Smooth muscle cell (in vitro differentiated cells): ENCODE measurements around the gene FAM222B. TPM values are rescaled to one million over a fixed set of nuclear protein-coding genes. Genes with fewer than 3 reads are reported as not detected.

Experiments used
- DNase-seq: peaks from one replicate; lab custom pipeline; 2025; ENCODE audit not compliant: unreplicated experiment; lab: John Stamatoyannopoulos, UW
- H2AFZ ChIP-seq: fragments of 200-600 bp; sonication (generic); 2 replicates; pipeline ENCODE4 v1.6.0; 2016; ENCODE audit warnings: antibody characterized with exemption, low read depth, mild to moderate bottlenecking
- H3F3A ChIP-seq: fragments of 200-600 bp; sonication (generic); 2 replicates; pipeline ENCODE4 v1.6.0; 2017; ENCODE audit warnings: antibody characterized with exemption, low read depth
- H3K27ac ChIP-seq: fragments of 200-600 bp; sonication (generic); 2 replicates; pipeline ENCODE4 v1.5.1; 2016; ENCODE audit warnings: low read depth, mild to moderate bottlenecking
- H3K27me3 ChIP-seq: fragments of 200-600 bp; sonication (generic); 2 replicates; pipeline ENCODE4 v1.6.1; 2016; ENCODE audit warnings: low read depth, mild to moderate bottlenecking
- H3K36me3 ChIP-seq: fragments of 200-600 bp; sonication (generic); 2 replicates; pipeline ENCODE4 v1.5.1; 2016; ENCODE audit warnings: low read depth
- H3K4me1 ChIP-seq: fragments of 200-600 bp; sonication (generic); 2 replicates; pipeline ENCODE4 v1.5.1; 2016; ENCODE audit warnings: low read depth
- H3K4me2 ChIP-seq: fragments of 200-600 bp; sonication (generic); 2 replicates; pipeline ENCODE4 v1.6.0; 2016; ENCODE audit warnings: mild to moderate bottlenecking
- H3K4me3 ChIP-seq: fragments of 200-600 bp; sonication (generic); 2 replicates; pipeline ENCODE4 v1.5.1; 2016; ENCODE audit warnings: mild to moderate bottlenecking
- H3K79me2 ChIP-seq: fragments of 200-600 bp; sonication (generic); 2 replicates; pipeline ENCODE4 v1.6.0; 2016; ENCODE audit warnings: low read depth, mild to moderate bottlenecking
- H3K9ac ChIP-seq: fragments of 200-600 bp; sonication (generic); 2 replicates; pipeline ENCODE4 v1.6.0; 2016; ENCODE audit warnings: low read depth
- H3K9me3 ChIP-seq: fragments of 200-600 bp; sonication (generic); replicated peaks from 2 replicates; pipeline ENCODE4 v1.5.1; 2016; ENCODE audit warnings: low read depth
- H4K20me1 ChIP-seq: fragments of 200-600 bp; sonication (generic); 2 replicates; pipeline ENCODE4 v1.6.0; 2016; ENCODE audit warnings: low read depth
- WGBS: methylation state at CpG from one replicate; pipeline ENCODE4 v1.1.7; 2016; ENCODE audit warnings: low lambda C conversion rate; 5-methylcytosine and 5-hydroxymethylcytosine counted together
- microRNA counts: library from miRNA; unstranded; fragments of <30 nt; microRNA quantifications from one replicate; lab custom pipeline; 2016
- microRNA-seq: library from miRNA; unstranded; fragments of <30 nt; microRNA quantifications from one replicate; pipeline ENCODE4, GENCODE V29; 2016; ENCODE audit warnings: borderline number of aligned reads
- polyA plus RNA-seq: library from polyadenylated mRNA; unstranded; fragments of >200 nt; fragmentation: Nextera tagmentation; extraction: Ambion mirVana; gene quantifications from 2 replicates; pipeline ENCODE4 v1.2.1, GENCODE V29; 2016
- small RNA-seq: library from RNA; depleted of rRNA; stranded (forward); fragments of <200 nt; gene quantifications from one replicate; pipeline ENCODE3, GENCODE V24; 2014
- total RNA-seq: library from RNA; depleted of rRNA; stranded (reverse); fragments of >200 nt; gene quantifications from 2 replicates; pipeline ENCODE4 v1.2.3, GENCODE V29; 2014
- TF ChIP-seq, protein P1 (sequence below): fragments of 200-600 bp; sonication (generic); IDR thresholded peaks from 2 replicates; pipeline ENCODE4 v1.5.1; 2017; ENCODE audit warnings: borderline replicate concordance, mild to moderate bottlenecking, antibody characterized with exemption; ENCODE audit not compliant: insufficient read depth, poor library complexity, severe bottlenecking

Gene FAM222B
- total and polyA plus RNA-seq, 2 experiments from 2014 or later: 20.5 to 28.0 TPM

DNA sequence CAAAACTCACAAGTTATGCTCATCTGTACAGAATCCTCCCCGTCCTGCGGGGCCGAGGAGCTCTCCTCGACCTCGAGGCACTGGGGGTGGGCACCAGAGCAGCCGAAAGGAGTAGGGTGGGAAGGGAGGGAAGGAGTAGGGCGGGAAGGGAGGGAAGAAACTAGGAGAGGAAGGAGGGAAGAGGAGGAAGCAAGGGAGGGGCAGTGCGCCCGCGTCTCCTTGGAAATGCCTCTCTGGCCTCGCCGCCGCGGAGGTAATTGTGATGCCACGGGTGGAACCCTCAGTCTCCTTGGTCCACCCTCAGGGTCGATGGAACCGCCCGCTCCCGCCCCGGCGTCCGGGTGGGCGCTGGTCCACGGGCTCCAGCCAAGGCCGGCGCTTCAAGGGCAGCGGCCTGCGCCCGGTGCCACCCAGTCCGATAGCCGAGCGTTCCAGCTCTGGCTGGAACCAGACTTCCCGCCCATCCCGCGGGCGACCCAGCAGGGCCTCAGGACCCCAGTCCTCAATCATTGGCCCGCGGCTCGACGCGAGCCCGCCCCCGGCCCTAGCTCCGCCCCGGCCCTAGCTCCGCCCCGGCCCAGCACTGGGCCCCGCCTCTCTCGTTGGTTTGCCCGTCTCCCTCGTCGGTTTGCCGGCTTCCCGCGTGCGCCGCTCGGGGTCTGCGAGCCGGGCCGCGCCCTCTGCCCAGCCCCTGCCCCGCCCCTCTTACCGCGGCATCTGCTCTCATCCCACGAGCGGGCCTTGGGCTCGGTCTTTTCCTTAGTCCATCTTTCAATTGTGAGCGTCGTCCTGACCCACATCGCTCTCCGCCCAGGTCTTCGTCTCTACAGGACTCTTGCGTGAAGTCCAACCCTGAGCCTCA is 131.5 kb downstream of the FAM222B start:
- peak overlapping the region; percentile 66 for H3K4me3 ChIP-seq
- no peak overlapping the region for H2AFZ ChIP-seq
- peak; percentile 87 for DNase-seq
- H3K27me3 ChIP-seq: no peaks in the 10 kb centered on the region
- H3K79me2 ChIP-seq: peaks cover 6% of the 10 kb centered on the region
- WGBS: 0% methylated on average over 49 of the region's 74 CpGs
- H3K36me3 ChIP-seq: no peaks in the 10 kb centered on the region
- TF ChIP-seq, protein P1, sequence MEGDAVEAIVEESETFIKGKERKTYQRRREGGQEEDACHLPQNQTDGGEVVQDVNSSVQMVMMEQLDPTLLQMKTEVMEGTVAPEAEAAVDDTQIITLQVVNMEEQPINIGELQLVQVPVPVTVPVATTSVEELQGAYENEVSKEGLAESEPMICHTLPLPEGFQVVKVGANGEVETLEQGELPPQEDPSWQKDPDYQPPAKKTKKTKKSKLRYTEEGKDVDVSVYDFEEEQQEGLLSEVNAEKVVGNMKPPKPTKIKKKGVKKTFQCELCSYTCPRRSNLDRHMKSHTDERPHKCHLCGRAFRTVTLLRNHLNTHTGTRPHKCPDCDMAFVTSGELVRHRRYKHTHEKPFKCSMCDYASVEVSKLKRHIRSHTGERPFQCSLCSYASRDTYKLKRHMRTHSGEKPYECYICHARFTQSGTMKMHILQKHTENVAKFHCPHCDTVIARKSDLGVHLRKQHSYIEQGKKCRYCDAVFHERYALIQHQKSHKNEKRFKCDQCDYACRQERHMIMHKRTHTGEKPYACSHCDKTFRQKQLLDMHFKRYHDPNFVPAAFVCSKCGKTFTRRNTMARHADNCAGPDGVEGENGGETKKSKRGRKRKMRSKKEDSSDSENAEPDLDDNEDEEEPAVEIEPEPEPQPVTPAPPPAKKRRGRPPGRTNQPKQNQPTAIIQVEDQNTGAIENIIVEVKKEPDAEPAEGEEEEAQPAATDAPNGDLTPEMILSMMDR: no peak
- peak overlapping the region; percentile 81 for H3K27ac ChIP-seq
- peak overlapping the region; percentile 96 for H3K4me2 ChIP-seq
- peaks cover 17% of the 10 kb centered on the region for H4K20me1 ChIP-seq
- H3K4me1 ChIP-seq: peaks cover 13% of the 10 kb centered on the region
- peaks cover 29% of the 10 kb centered on the region for H3F3A ChIP-seq
- H3K9ac ChIP-seq: peak overlapping the region; percentile 63
- no peaks in the 10 kb centered on the region for H3K9me3 ChIP-seq

DNA sequence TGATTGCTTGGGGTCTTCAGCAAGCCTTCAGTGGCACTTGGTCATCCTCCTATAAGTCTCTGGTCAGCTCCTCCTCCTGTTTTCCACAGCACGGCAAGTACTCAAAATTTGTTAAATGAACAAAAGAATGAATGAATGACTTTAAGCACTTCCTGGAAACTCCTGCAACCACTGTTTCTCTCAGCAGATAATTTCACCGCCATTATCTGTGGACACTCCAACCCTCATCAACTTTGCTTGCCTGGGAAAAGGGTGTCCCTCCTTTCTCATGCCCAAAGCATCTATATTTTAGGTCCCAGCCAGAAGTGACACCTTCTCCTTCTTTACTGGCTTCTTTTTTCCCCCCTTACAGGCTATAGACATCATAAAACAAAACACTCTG is 135.3 kb downstream of the FAM222B start:
- Histone ChIP-seq H3K4me3 (no peak overlapping the region), H3K79me2 (no peaks in the 10 kb centered on the region), H3K27me3 (no peaks in the 10 kb centered on the region), H3K9me3 (no peaks in the 10 kb centered on the region), H4K20me1 (no peaks in the 10 kb centered on the region), H3K36me3 (no peaks in the 10 kb centered on the region), H3K9ac (no peak overlapping the region), H3F3A (peaks cover 8% of the 10 kb centered on the region), H2AFZ (no peak overlapping the region), H3K4me2 (no peak overlapping the region), H3K27ac (no peak overlapping the region), H3K4me1 (peaks cover 12% of the 10 kb centered on the region)
- TF ChIP-seq, protein P1: no peak
- WGBS: 93% methylated on average over 2 of the region's 2 CpGs
- no peak for DNase-seq

DNA sequence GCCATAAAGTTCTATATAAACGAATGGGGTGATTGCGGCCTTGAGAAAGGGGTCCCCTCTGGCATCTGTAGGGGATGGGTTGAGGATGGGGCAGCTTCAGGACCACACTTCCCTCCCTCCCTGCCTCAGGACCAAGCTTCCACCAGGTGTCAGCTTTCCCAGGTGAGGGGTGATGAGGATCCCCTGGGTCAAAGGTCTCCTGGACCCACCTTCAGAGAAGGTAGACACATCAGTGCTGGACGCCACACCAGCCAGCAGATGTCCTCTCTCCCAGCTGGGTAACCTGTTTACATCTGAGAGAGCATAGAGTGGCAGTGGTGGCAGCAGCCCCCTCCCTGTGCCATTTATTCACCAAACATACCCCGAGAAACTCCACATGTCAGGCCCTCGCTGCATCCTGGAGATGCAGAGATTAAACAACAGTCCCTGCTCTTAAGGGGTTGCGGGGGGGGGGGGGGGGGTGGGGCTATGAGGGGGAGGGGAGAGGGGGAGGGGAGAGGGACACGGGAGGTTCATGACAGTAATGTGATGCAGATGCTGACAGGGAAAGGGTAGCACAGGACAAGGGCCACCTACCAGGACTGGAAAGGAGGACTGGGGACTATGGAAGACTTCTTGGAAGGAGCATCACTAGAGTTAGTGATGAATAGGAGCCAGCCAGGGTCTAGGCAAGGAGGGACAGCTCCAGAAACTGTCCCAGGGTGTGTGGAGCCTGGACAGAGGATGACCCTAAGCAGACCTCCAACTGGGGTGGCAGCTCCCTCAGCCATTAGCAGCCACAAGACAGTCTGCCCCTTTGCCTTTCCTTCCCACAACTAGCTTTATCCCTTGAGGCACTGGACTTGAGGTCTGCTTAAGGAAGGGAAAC is 135.9 kb downstream of the FAM222B start:
- no peaks in the 10 kb centered on the region for H4K20me1 ChIP-seq
- no peaks in the 10 kb centered on the region for H3K27me3 ChIP-seq
- H3K4me1 ChIP-seq: peaks cover 12% of the 10 kb centered on the region
- no peak for DNase-seq
- H3K27ac ChIP-seq: no peak overlapping the region
- H3K4me3 ChIP-seq: no peak overlapping the region
- no peak overlapping the region for H2AFZ ChIP-seq
- no peaks in the 10 kb centered on the region for H3K79me2 ChIP-seq
- peaks cover 3% of the 10 kb centered on the region for H3F3A ChIP-seq
- TF ChIP-seq, protein P1: no peak
- H3K9me3 ChIP-seq: no peaks in the 10 kb centered on the region
- no peaks in the 10 kb centered on the region for H3K36me3 ChIP-seq
- no peak overlapping the region for H3K9ac ChIP-seq
- WGBS: 79% methylated on average over 6 of the region's 7 CpGs
- no peak overlapping the region for H3K4me2 ChIP-seq

MicroRNAs within 50 kb of the gene (microRNA counts, 767-probe panel; counts per million panel counts)
- microRNA hsa-miR-144-3p (lab: Ali Mortazavi, UCI): 8,377 counts per million, percentile 59 among the panel's probes with 10 or more counts
- microRNA hsa-miR-451a (lab: Ali Mortazavi, UCI): 183 counts per million

Small RNA genes within 50 kb of the gene (microRNA-seq; reads per million reads assigned to microRNA genes)
- not detected for gene MIR451B

Small RNA genes within 50 kb of the gene (small RNA-seq; reads per million reads assigned to genes)
- gene RF00019: not detected
- not detected for gene SNORD42A
- gene SNORD42B: not detected
- not detected for gene SNORD4A
- not detected for gene SNORD4B

Other genes with a start within 250 kb of the FAM222B start
- gene SPAG5, start 243.8 kb downstream of the FAM222B start, total RNA-seq: 13.9 and 21.3 TPM in 2 replicates
- gene SPAG5, start 243.8 kb downstream of the FAM222B start, polyA plus RNA-seq: 19.8 and 23.7 TPM in 2 replicates
- 2.2 and 3.8 TPM in 2 replicates for gene RSKR, start 228.6 kb downstream of the FAM222B start, total RNA-seq
- gene RSKR, start 228.6 kb downstream of the FAM222B start, polyA plus RNA-seq: 2.0 and 2.3 TPM in 2 replicates
- 63.5 and 93.3 TPM in 2 replicates for gene BLTP2, start 197.6 kb downstream of the FAM222B start, total RNA-seq
- gene BLTP2, start 197.6 kb downstream of the FAM222B start, polyA plus RNA-seq: 35.1 and 37.1 TPM in 2 replicates
- gene SDF2, start 180.9 kb downstream of the FAM222B start, total RNA-seq: 78.8 and 88.6 TPM in 2 replicates
- gene SDF2, start 180.9 kb downstream of the FAM222B start, polyA plus RNA-seq: 87.9 and 96.5 TPM in 2 replicates
- gene SUPT6H, start 180.6 kb downstream of the FAM222B start, total RNA-seq: 48.5 and 64.0 TPM in 2 replicates
- 22.4 and 26.1 TPM in 2 replicates for gene SUPT6H, start 180.6 kb downstream of the FAM222B start, polyA plus RNA-seq
- 1.9 and 3.0 TPM in 2 replicates for gene PROCA1, start 130.9 kb downstream of the FAM222B start, total RNA-seq
- 1.8 and 3.0 TPM in 2 replicates for gene PROCA1, start 130.9 kb downstream of the FAM222B start, polyA plus RNA-seq
- gene RAB34, start 124.9 kb downstream of the FAM222B start, total RNA-seq: 141 and 208 TPM in 2 replicates
- 256 and 289 TPM in 2 replicates for gene RAB34, start 124.9 kb downstream of the FAM222B start, polyA plus RNA-seq
- gene RPL23A, start 122.8 kb downstream of the FAM222B start, total RNA-seq: 626 and 629 TPM in 2 replicates
- 1,149 and 1,234 TPM in 2 replicates for gene RPL23A, start 122.8 kb downstream of the FAM222B start, polyA plus RNA-seq
- gene TLCD1, start 116.6 kb downstream of the FAM222B start, total RNA-seq: 14.7 and 21.9 TPM in 2 replicates
- 11.2 and 15.6 TPM in 2 replicates for gene TLCD1, start 116.6 kb downstream of the FAM222B start, polyA plus RNA-seq
- gene NEK8, start 114.0 kb downstream of the FAM222B start, total RNA-seq: 1.2 and 2.8 TPM in 2 replicates
- gene NEK8, start 114.0 kb downstream of the FAM222B start, polyA plus RNA-seq: 4.6 TPM in 2 replicates
- 82.1 and 97.0 TPM in 2 replicates for gene TRAF4, start 98.8 kb downstream of the FAM222B start, total RNA-seq
- 47.5 and 55.2 TPM in 2 replicates for gene TRAF4, start 98.8 kb downstream of the FAM222B start, polyA plus RNA-seq
- 30.0 and 37.6 TPM in 2 replicates for gene ERAL1, start 12.2 kb upstream of the FAM222B start, total RNA-seq
- gene ERAL1, start 12.2 kb upstream of the FAM222B start, polyA plus RNA-seq: 58.9 and 59.3 TPM in 2 replicates
- 18.1 and 20.1 TPM in 2 replicates for gene FLOT2, start 54.9 kb upstream of the FAM222B start, total RNA-seq
- gene FLOT2, start 54.9 kb upstream of the FAM222B start, polyA plus RNA-seq: 40.1 and 58.3 TPM in 2 replicates
- 6.0 and 8.2 TPM in 2 replicates for gene DHRS13, start 60.3 kb upstream of the FAM222B start, total RNA-seq
- 10.1 and 10.5 TPM in 2 replicates for gene DHRS13, start 60.3 kb upstream of the FAM222B start, polyA plus RNA-seq
- gene PHF12, start 108.7 kb upstream of the FAM222B start, total RNA-seq: 17.8 and 18.9 TPM in 2 replicates
- gene PHF12, start 108.7 kb upstream of the FAM222B start, polyA plus RNA-seq: 12.2 and 14.0 TPM in 2 replicates
- not detected in 2 replicates for gene SEZ6, start 163.2 kb upstream of the FAM222B start, total RNA-seq
- gene SEZ6, start 163.2 kb upstream of the FAM222B start, polyA plus RNA-seq: 0.64 TPM in 1 of 2 replicates, not detected in the other
- 0.63 and 0.94 TPM in 2 replicates for gene PIPOX, start 200.4 kb upstream of the FAM222B start, total RNA-seq
- gene PIPOX, start 200.4 kb upstream of the FAM222B start, polyA plus RNA-seq: 1.3 and 1.9 TPM in 2 replicates